HG02642 (cell line): ENCODE results near the gene JUP.

Experiments used
- ATAC-seq: cut with Tn5 transposase; IDR thresholded peaks from one replicate; pipeline ENCODE4 v1.9.1; 2021; ENCODE audit warnings: mild to moderate bottlenecking; ENCODE audit not compliant: unreplicated experiment, poor library complexity

Gene JUP

DNA sequence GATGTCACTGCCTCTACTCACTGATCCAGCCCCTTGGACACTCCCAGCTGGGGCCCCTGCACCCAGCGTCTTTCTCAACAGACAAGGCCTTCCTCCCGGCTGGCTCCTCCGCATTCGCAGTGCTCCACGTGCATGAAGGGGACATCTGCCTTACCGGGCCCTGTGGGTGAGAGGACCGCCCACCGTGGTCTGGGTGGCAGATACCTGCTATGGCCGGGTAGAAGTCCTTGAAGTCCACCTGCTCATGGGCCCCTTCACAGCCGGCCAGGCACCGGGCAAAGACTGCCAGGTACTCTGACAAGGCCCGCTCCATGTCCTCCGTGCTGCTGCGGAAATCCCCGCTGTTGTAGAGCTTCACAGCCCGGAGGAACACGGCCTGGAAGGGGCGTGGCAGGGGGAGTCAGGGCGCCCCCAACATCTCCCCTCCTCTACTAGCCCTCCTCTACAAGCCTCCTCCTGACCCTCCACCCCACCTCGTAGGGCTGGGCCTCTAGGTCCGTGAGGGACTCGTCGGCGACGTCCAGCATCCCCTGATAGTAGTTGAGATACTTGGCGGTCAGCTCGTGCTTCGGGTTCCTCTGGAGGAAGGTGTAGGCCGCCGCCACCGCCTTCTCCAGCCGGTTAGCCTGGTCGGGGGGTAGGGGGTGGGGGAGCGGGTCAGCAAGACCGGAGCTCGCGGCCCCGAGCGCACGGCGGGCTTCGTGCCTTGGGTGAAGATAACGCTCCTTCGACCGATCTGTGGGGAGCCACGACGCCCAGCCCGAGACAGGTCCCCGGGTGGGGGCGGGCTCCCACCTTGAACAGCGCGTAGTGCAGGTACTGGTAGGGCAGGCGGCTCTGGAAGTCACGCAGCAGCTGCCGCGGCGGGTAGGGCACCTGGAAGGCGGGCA lies 24.4 kb upstream of the JUP start:
- ATAC-seq, result peak; percentile 15

DNA sequence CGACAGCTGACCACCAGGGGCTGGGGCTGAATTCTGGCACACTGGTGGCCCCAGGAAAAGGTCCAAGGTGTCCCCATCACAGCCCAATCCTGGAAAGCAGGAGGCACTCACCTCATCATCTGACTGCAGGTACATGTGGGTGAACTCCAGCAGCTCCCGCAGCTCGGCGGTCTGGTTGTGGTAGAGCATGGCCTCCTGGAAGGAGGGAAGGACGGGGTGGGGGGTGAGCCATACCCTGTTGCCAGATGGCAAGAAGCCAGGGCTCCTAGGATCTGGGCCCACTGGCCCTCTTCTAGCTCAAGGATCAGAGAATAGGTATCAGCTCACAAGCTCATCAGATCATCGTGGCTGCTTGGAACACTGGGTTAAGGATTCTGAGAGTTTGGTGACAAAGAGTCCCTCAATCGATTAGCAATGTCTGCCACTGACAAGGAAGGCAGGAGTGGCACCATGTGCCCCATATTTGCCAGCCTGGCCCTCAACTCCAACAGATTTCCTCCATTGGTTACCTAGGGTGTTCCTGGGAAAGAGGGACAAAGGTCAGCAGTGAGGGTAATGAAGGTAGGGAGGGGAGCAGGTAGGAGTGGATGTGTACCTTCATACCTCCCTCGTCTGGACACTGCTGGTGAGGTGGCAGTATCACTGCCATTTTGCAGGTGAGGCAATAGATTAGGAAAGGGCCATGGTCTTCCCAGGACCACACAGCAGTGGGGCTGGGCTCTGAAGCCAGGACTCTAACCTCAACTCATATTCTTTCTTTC lies 20.4 kb upstream of the JUP start:
- no peak for ATAC-seq

DNA sequence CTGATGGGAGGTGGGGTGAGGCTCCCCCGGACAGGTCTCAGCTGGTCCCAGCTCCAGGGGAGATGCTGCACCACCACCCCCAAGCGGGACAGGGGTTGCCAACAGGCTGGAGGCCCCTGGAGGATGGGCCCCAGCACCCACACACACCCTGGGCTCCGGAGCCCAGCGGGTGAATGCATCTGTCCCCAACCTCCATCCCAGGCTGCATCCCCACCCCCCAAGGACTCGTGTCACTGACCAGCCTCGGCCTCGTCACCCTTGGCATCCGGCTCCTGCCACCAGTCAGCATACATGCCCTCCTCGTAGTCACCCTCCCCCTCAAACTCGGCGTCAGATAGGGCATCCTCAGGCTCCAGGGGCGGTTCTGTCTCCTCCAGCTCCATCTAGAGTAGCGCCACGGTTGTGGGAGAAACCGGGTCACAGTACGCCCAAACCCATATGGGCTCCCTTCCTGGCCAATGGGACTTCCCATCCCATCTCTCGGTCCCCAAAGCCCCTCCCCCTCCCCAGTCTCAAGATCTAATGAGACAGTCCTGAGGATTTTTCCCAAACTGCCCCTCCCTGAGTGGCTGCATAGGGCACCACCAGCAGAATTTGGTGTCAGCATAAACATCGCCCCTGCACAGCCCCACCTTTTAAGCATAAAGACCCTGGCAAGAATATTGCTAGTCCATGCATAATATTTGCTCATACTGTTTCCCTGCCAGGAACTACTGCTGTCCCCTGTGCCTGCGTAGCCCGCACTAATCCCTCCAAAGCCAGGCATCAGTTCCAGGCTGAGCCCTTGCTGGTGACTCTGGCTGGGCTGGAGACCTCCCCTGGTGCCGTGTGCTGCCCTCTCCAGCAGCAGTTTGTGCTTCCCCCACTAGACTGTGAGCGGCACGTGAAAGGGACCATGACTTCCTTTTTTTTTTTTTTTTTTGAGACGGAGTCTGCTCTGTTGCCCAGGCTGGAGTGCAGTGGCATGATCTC lies 16.8 kb upstream of the JUP start:
- ATAC-seq, result no peak

DNA sequence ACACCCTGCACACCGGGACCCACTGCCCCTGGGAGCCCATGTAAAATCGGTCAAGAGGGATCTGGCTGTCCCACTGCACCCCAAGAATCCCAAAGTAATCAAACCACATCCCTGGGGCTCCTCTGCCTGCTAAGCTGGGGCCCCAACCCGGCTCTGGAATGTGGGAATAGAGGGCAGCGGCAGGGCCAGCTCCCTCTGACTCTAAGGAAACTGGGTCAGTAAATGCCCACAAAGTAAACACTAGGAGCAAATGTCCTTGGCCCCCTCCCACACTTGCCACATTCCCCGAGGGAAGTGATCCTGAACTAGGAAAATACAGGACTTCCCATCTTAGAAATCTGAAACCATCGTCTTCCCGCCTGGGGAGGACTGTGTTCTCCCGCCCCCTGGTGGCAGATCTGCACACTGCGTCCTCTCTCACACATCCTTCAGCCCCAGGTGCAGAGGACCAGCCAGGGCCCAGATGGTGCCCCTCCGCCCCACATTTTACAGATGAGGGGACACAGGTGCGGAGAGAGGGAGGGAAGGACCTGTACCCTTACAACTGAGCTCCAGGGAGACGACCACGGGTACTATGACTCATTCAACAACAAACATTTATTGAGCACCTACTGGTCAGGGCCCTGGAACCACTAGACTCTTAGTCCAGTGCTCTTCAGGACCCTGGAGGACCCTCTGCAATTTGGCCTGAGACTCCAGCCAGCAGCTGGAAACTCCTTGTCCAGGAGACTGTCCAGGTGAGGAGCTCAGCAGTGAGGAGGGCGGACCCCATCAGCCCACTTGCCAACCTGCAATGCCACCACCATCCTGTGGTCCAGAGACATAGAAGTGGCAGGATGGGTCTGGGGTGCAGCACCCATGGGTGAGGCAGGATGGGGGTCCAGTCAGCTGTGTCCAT lies 15.1 kb upstream of the JUP start:
- ATAC-seq, result no peak

DNA sequence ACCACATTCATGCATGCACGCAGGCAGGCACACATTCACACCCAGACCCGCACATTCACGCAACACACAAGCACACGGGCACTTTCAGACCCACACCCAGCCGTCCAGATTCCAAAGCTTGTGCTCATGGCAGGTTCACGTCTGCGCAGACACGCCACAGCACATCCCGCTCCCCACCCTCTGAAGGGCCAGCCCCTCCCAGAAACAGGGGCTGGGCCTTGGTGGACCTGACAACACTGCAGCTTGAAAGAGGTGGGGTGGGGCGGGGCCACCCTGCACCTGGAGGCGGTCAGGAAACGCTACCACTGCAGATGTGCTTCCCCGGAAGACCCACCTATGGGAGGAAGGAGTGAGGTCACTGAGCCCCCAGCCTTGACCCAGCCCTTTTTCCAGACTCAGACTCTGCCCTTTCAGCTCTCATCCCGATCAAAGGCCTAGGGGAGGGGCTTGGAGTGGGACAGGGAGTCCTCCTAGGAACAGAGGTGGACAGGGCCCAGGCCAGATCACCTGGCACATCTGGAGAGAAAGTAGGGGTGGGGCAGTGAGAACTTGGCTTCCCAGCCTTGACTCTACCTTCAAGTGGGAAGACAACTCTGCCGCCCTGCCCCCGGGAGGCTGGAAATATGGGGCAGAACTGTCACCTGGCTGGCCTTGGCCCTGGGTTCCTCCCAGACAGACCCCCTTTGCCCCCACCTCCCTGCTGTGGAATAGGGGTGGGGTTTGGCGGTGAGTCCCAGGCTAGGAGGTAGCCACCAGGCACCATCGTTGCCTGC lies 14.3 kb upstream of the JUP start:
- ATAC-seq, result no peak

DNA sequence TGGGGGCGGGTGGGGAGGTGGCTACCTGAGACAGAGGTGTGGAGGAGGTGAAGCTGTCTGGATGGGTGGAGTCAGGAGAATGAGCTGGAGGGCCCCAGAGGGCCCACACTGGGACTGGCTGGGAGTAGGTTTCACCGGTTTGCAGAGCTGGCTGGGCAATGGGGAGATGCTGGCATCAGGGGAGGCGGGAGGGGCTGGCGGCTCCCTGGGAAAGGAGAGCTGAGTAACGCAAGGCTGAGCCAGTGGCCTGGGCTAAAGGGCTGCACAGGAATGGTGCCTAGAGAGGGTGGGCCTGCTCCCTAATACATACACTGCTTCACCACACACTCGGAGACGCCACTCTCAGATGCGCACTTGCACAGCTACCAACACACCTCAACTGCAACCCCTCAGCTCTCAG lies 12.9 kb upstream of the JUP start:
- ATAC-seq, result no peak

DNA sequence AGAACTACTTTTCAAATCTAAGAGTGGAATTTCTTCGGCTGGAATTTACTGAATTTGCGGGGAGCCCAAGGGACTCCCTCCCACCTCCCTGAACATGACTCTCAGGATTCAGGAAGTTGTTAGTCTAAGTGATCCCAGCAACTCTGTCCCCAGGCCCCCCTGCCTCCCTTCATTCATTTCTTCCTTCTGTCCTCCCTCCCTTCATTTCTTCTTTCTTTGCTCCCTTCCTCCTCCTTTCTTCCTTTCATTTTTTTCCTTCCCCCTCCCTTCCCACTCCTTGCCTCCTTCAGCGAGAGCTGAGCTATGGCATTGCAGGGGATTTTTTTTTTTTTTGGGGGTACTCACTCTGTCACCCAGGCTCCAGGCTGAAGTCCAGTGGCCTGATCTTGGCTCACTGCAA lies 10.9 kb upstream of the JUP start:
- no peak for ATAC-seq

DNA sequence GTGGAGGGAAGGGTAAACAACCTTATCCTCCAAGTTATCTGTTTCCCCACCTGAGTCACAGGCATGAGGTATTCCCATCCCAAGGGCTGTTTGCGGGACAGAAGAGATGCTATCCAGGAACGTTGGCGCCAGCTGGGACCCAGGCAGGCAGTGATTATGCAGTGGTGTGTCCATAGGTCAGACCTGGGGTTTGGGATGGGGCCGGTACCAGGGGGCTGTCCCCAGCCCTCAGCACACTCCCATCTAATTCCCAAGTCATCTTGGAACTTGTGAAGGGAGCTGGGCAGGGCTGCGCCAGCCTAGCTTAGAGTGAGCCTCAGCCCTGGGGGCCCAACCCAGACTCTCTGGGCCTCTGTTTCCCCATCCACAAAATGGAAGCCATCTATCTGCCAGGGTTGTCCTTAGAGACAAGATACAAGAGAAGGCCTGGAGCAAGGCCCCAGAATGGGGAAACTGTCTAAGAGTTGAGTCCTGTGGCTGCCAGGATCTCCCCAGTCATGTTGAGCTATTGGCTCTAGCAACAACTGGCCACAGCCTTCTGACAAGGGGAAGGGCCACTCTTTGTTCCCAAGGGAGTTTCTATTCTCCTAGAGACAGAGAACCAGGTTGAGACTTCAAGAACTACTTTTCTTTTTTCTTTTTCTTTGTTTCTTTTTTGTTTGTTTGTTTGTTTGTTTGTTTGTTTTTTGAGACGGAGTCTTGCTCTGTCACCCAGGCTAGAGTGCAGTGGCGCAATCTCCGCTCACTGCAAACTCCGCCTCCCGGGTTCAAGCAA lies 9.8 kb upstream of the JUP start:
- ATAC-seq, result no peak

DNA sequence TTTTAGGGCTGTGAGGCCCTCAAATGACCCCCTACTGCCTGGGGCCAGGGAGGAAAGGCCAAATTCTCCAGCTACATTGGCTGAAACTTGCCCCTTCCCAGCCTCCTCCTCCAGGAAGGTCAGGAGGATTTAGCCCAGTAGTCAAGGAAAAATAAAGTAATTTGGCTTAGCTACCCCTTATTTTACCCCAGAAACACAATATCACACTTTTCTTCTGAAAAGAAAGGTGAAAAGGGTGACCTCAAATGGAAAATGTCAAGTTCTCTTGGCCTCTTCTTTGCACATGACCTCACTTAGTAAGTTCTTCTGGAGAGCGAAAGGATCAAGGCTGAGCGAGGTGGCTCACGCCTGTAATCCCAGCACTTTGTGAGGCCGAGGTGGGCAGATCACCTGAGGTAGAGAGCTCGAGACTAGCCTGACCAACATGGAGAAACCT lies 8.0 kb upstream of the JUP start:
- ATAC-seq, result no peak

DNA sequence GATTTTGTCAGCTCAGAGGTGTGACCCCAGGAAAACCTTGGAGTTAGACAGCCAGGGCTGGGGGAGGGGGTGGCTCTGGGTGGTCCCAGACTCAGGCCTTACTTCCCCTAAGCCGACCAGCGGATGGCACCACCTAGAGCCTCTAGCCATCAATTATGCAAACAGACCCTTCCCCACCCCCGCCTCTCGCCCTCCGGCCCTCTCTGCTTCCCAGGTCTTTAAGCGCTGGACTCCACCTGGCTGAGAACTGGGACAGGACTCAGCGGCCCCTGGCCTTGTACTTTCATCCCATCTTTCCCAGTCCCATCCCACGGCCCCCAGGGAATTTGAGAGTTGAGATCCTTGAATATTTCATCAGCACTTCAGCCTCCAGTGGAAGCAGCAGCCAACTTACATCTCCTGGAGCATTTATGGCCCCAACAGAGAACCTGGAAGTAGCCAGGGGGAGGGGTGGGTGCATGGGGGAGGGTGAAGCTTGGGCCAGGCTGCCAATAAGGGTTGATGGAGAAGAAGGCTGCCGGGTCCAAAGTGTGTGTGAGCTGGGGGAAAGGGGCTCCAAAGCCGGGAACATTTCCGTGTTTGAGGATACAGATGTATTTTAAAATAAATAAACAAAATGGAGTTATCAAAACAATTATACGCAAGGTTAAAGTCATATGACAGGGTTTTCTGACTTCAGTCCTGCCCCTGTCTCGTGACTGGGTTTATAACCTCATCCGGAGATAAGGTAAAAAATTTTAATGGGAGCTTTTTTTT lies 7.5 kb upstream of the JUP start:
- no peak for ATAC-seq

DNA sequence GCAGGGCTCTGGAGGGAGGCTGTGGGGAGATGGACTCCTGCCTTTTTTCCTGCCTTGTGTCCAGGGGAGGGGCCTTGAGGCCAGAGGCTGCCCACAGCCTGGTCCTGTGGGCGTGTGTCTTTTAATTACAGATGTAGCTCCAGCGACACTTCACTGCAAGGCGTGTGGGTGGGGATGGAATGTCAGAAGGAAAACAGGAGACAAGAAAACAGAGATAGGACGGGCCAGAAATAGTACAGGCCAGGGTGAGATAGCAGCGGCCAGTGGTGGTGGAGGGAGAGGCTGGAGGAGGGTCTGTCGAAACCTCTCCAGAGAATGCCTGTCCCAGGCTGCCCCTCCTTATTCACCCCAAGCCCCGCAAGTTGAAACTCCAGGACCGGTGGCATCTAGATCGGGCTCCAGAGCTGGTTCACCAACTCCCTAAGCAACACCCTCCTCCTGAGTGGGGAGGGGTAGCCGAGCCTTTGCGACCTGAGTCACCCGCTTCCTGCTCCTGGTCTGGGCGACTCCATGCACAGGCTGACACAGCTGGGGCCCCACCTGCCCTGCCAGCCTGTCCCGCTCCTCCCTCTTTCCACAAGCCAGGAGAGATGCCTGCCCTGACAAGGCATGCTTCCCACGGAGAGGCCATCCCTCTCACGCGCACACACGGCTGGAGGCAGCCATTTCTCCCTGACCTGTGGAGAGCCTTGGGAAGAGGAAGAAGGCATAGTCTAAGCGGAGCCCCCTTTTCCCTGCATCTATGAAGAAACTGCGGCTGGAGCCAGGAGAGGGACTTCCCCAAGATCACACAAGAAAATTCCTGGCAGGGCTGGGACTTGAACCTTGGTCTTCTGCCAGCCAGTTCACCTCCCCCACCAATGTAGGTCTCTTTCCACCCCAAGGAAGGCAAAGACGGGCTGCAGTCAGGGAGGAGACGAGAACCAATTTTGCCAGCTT lies 6.6 kb upstream of the JUP start:
- no peak for ATAC-seq

DNA sequence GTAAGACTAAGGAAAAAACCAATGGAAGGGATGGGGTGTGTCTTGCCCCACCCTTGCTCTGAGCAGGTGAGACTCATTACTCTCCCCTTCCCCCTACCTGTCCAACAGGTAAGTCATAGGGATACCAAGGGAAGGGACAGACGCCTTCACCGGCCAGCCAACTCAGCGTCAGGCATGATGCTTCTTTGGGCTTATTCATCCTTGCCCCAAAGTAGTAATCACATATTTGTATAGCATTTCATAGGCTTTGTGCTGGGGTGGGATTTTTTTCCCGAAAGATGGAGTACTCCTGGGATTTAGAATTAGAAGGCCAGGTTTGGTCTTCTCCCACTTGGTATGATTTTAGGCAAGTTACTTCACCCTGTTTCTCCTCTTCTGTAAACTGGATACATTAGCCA lies 509 bp upstream of the JUP start:
- no peak for ATAC-seq

DNA sequence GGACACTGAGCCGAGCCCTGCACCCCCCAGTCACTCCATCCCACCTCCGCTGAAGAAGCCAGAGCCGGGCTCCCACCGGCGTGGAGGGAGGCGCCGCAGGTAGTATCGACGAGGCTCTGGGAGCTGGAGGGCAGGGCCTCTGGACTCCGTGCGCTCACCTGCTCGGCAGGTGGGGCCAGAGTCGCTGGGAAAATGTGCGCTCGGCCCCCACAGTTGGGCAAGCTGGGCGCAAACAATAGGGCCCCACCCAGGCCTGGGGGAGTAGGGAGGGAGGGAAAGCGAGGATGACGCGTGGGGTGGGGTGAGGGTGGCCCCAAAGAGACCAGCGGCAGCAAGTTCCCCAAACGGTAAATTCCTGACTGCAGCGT lies 668 bp downstream of the JUP start:
- ATAC-seq, result no peak

DNA sequence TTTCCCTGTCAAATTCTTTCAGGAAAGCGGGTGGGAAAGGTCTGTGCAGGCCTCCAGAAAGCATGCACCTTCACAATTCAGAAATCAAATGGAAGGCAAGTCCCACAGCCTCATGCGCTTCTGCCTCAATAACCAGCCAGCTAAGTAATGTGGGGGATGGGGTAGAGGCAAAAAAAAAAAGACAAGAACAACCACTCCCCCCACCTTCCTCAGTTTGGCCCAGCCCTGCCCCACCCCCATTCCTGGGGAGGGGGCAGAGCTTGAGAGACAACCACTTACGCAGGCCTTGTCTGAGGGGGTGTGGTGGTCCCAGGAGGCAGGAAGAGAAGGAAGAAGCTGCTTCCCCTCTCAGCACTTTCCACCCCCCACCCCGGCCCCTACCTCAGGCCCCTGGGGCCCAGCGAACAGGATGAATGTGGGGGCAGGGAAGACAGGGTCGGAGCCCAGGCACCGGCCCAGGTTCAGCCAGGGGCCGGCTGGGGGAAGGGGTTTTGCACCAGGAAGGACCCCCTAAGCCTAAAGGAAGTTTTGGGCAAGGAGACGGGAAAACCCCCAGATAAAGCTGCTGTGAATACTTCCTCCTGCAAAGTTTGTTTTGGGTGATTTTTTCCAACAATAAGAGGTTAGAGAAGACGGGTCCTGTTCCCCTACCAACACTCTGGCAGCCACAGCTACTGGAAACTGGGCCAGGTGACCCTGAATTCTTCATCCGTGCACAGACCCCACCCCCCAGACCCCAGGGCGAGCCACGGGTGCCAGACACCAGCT lies 1.2 kb downstream of the JUP start:
- ATAC-seq, result no peak

DNA sequence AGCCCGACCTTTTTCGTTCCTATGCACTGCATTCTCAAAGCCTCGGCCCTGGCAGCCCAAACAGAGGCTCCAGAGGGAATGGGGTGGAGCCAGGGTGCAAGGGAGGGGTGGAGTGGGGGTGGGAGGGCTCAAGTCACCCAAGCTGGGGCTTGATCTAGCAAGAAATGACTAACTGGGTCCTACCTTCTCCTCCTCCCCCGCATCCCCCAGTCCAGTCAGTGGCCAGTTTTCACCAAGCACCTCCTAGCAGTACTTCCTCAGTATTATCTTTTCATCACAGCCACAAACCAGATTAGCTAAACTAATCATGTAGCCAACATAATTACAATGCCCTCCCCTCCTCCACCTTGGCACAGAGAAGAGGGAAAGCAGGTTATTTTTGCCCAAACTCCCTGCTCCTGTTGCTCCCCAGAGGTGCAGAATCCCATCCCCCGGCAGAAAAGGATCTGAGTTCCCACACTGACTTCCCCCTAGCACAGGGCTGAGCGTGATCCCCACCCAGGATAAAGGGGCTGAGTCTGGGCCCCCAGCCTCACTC lies 2.2 kb downstream of the JUP start:
- no peak for ATAC-seq
